OCI-LY7 (cell line): ENCODE results near the gene OSBPL1A. TPM values are rescaled to one million over a fixed set of nuclear protein-coding genes. Genes with fewer than 3 reads are reported as not detected.

Experiments
- BruUV-seq: library from RNA; stranded (reverse); fragments of 400-500 nt; replicated peaks from 2 replicates; lab custom pipeline; 2021; lab: Mats Ljungman, UMichigan
- CTCF ChIA-PET: fragments of 300-600 bp; sonication (Branson Sonifier 250); formaldehyde crosslinking; loops from one replicate; lab custom pipeline; 2022; ENCODE audit warnings: antibody characterized with exemption; ENCODE audit not compliant: unreplicated experiment; lab: Charles Lee
- POLR2A ChIA-PET: fragments of 300-600 bp; sonication (Branson Sonifier 250); formaldehyde crosslinking; loops from one replicate; lab custom pipeline; 2022; ENCODE audit warnings: antibody characterized with exemption; lab: Charles Lee
- DNase-seq: peaks from one replicate; pipeline ENCODE4 v3.0.0-alpha.2; 2015; ENCODE audit warnings: low spot score
- H2AFZ ChIP-seq: fragments of 200-600 bp; sonication (generic), shearing (Covaris generic); 2 replicates; pipeline ENCODE4 v1.6.1; 2014; ENCODE audit warnings: mild to moderate bottlenecking, antibody characterized with exemption, low read length, moderate library complexity
- H3K27ac ChIP-seq: fragments of 200-600 bp; sonication (generic); 2 replicates; pipeline ENCODE4 v1.5.1; 2014; ENCODE audit warnings: mixed run types, low read depth, mild to moderate bottlenecking, moderate library complexity, low read length, inconsistent platforms; ENCODE audit not compliant: poor library complexity, severe bottlenecking
- H3K36me3 ChIP-seq: fragments of 200-600 bp; sonication (generic); 2 replicates; pipeline ENCODE4 v1.6.1; 2014; ENCODE audit warnings: mild to moderate bottlenecking, antibody characterized with exemption, low read length, moderate library complexity, mixed read lengths; ENCODE audit not compliant: insufficient read depth
- H3K4me1 ChIP-seq: fragments of 200-600 bp; sonication (generic); 2 replicates; pipeline ENCODE4 v1.5.1; 2014; ENCODE audit warnings: mild to moderate bottlenecking, low read length; ENCODE audit not compliant: insufficient read depth, poor library complexity, severe bottlenecking
- H3K4me2 ChIP-seq: fragments of 200-600 bp; sonication (generic); 2 replicates; pipeline ENCODE4 v1.6.1; 2014; ENCODE audit warnings: mild to moderate bottlenecking, low read length
- H3K4me3 ChIP-seq: fragments of 200-600 bp; sonication (generic); 2 replicates; pipeline ENCODE4 v1.5.1; 2014; ENCODE audit warnings: mild to moderate bottlenecking, low read depth, low read length; ENCODE audit not compliant: poor library complexity, severe bottlenecking
- H3K79me2 ChIP-seq: fragments of 200-600 bp; sonication (generic); 2 replicates; pipeline ENCODE4 v1.6.1; 2016; ENCODE audit warnings: low read depth, mild to moderate bottlenecking, low read length, moderate library complexity, mixed read lengths; ENCODE audit not compliant: insufficient read depth
- H3K9me2 ChIP-seq: fragments of 200-600 bp; sonication (generic); 2 replicates; pipeline ENCODE4 v1.6.1; 2016; ENCODE audit warnings: mild to moderate bottlenecking, low read length, mixed read lengths; ENCODE audit not compliant: insufficient read depth
- H3K9me3 ChIP-seq: fragments of 200-600 bp; sonication (generic); 2 replicates; pipeline ENCODE4 v1.6.1; 2014; ENCODE audit warnings: mild to moderate bottlenecking, mixed run types, low read length, mixed read lengths
- H4K20me1 ChIP-seq: fragments of 200-600 bp; sonication (generic); 2 replicates; pipeline ENCODE4 v1.6.1; 2014; ENCODE audit warnings: mild to moderate bottlenecking, antibody characterized with exemption, low read length, moderate library complexity, mixed read lengths; ENCODE audit not compliant: insufficient read depth
- CTCF ChIP-seq: fragments of 200-600 bp; sonication (generic); conservative IDR thresholded peaks from 2 replicates; pipeline ENCODE4 v1.5.1; 2014; ENCODE audit warnings: mild to moderate bottlenecking, antibody characterized with exemption, low read length, moderate library complexity, mixed read lengths
- EZH2phosphoT487 ChIP-seq: fragments of 200-600 bp; sonication (generic); IDR thresholded peaks from 2 replicates; pipeline ENCODE4 v1.6.1; 2018; ENCODE audit warnings: low read depth, borderline replicate concordance, mild to moderate bottlenecking, mixed run types, antibody characterized with exemption, low read length, moderate library complexity, mixed read lengths
- intact Hi-C: fragments of 100-400 bp; cut with micrococcal nuclease; formaldehyde crosslinking; loops from one replicate; pipeline ENCODE4 v1.10.0; 2022; ENCODE audit not compliant: unreplicated experiment
- total RNA-seq, 2 experiments: library from RNA; depleted of rRNA in 1 of 2; stranded (reverse); fragments of >200 nt in 1 of 2; shearing (Covaris generic) in 1 of 2; gene quantifications; 2 replicates each; pipeline ENCODE4 v1.2.3, GENCODE V29; 2014 to 2022

OSBPL1A gene
- total RNA-seq, 2 experiments from 2014 or later: 0.06 to 0.59 TPM

GRCh38 chr18:24200494-24201290, 196.9 kb downstream of the OSBPL1A start:
- intact Hi-C loops: no loop called here
- Histone ChIP-seq H3K4me3 (no peak overlapping the region), H3K4me1 (no peaks in the 10 kb centered on the region), H3K9me3 (no peaks in the 10 kb centered on the region), H3K9me2 (no peaks in the 10 kb centered on the region), H4K20me1 (no peaks in the 10 kb centered on the region), H3K27ac (no peak overlapping the region), H2AFZ (no peak overlapping the region), H3K4me2 (no peak overlapping the region), H3K79me2 (no peaks in the 10 kb centered on the region), H3K36me3 (no peaks in the 10 kb centered on the region)
- ChIA-PET POLR2A (no interaction called here), CTCF (no interaction called here)
- no peak for DNase-seq
- no TSS peak for BruUV-seq
- no peak for TF ChIP-seq EZH2phosphoT487

GRCh38 chr18:24199372-24199962, 198.2 kb downstream of the OSBPL1A start:
- H3K4me3 ChIP-seq: no peak overlapping the region
- no peak overlapping the region for H2AFZ ChIP-seq
- no TSS peak for BruUV-seq
- H3K4me1 ChIP-seq: no peaks in the 10 kb centered on the region
- no peaks in the 10 kb centered on the region for H3K79me2 ChIP-seq
- H3K27ac ChIP-seq: no peak overlapping the region
- H3K9me2 ChIP-seq: no peaks in the 10 kb centered on the region
- H3K36me3 ChIP-seq: no peaks in the 10 kb centered on the region
- H4K20me1 ChIP-seq: no peaks in the 10 kb centered on the region
- intact Hi-C loops: no loop called here
- no peak for DNase-seq
- ChIA-PET CTCF (no interaction called here), POLR2A (interaction anchor here (0.9 kb wide), 1 partner anchor 46 kb away, joined by 3 read pairs; no protein-coding TSS in a partner anchor)
- TF ChIP-seq CTCF (no peak), EZH2phosphoT487 (no peak)
- no peak overlapping the region for H3K4me2 ChIP-seq
- no peaks in the 10 kb centered on the region for H3K9me3 ChIP-seq

- no peak overlapping the region for H3K4me2 ChIP-seq
- H3K79me2 ChIP-seq: no peaks in the 10 kb centered on the region
- no peaks in the 10 kb centered on the region for H3K4me1 ChIP-seq
- no TSS peak for BruUV-seq
- H3K27ac ChIP-seq: no peak overlapping the region
- CTCF ChIA-PET: no interaction called here
- H3K9me3 ChIP-seq: no peaks in the 10 kb centered on the region
- TF ChIP-seq EZH2phosphoT487 (no peak), CTCF (no peak)
- no peaks in the 10 kb centered on the region for H3K36me3 ChIP-seq
- no peak for DNase-seq
- no peaks in the 10 kb centered on the region for H3K9me2 ChIP-seq
- H4K20me1 ChIP-seq: no peaks in the 10 kb centered on the region
- H3K4me3 ChIP-seq: no peak overlapping the region
- intact Hi-C loops: no loop called here
- POLR2A ChIA-PET: no interaction called here
- no peak overlapping the region for H2AFZ ChIP-seq
Observed at GRCh38 chr18:24198461-24198860, 199.2 kb downstream of the OSBPL1A start.
